B cell (primary cell): ENCODE results near the gene UTS2B. TPM values are rescaled to one million over a fixed set of nuclear protein-coding genes. Genes with fewer than 3 reads are reported as not detected.

Source experiments
- ATAC-seq: fragments of 200-7000 bp; cut with Tn5 transposase; one replicate; pipeline ENCODE4 v1.10.0; 2021; ENCODE audit warnings: low read depth, mild to moderate bottlenecking, moderate number of reproducible peaks, moderate library complexity
- CTCF ChIA-PET: fragments of 350-600 bp; sonication (Branson Sonifier 250); formaldehyde crosslinking; loops from one replicate; lab custom pipeline; 2021; ENCODE audit warnings: antibody characterized with exemption, inconsistent platforms; lab: Charles Lee
- POLR2A ChIA-PET: fragments of 350-600 bp; sonication (Branson Sonifier 250); formaldehyde crosslinking; loops from one replicate; lab custom pipeline; 2021; ENCODE audit warnings: antibody characterized with exemption; lab: Charles Lee
- DNase-seq: peaks from one replicate; pipeline ENCODE4 v3.0.0; 2013
- H2AFZ ChIP-seq: 2 replicates; pipeline ENCODE4 v1.6.1; 2012; ENCODE audit warnings: mild to moderate bottlenecking, low read depth, low read length; ENCODE audit not compliant: insufficient read depth, poor library complexity, severe bottlenecking
- H3K27ac ChIP-seq, 2 donors: 1 replicate in 1 of 2; 2 replicates in 1 of 2; pipeline ENCODE4 v1.5.1; 2012 to 2013; ENCODE audit warnings: low read length in 2 of 2, mild to moderate bottlenecking in 2 of 2, moderate library complexity in 1 of 2
- H3K27me3 ChIP-seq, 4 experiments: fragments of 200-600 bp in 1 of 4; sonication (generic) in 1 of 4; replicated peaks in 1 of 4; 1 replicate in 2 of 4; 2 replicates in 2 of 4; pipeline versions ENCODE4 v1.6.1 to v1.7.0; 2013 to 2016; ENCODE audit warnings: low read length in 3 of 4, mild to moderate bottlenecking in 2 of 4, mixed read lengths in 1 of 4, moderate library complexity in 1 of 4; ENCODE audit not compliant: insufficient read depth in 4 of 4, control insufficient read depth in 3 of 4; ENCODE audit errors: control extremely low read depth in 1 of 4
- H3K36me3 ChIP-seq, 2 experiments: replicated peaks in 1 of 2; 1 replicate in 1 of 2; 2 replicates in 1 of 2; pipeline versions ENCODE4 v1.6.1 to v1.7.1; 2013; ENCODE audit warnings: low read length in 1 of 2; ENCODE audit not compliant: insufficient read depth in 2 of 2, control insufficient read depth in 1 of 2; ENCODE audit errors: control extremely low read depth in 1 of 2, extremely low read depth in 1 of 2
- H3K4me1 ChIP-seq, 2 donors: fragments of 200-600 bp in 1 of 2; sonication (generic) in 1 of 2; 1 replicate in 1 of 2; 2 replicates in 1 of 2; pipeline versions ENCODE4 v1.5.1 to v1.6.1; 2013 to 2017; ENCODE audit warnings: low read length in 2 of 2; ENCODE audit not compliant: control insufficient read depth in 2 of 2, insufficient read depth in 2 of 2
- H3K4me2 ChIP-seq: replicated peaks from 2 replicates; pipeline ENCODE3; 2012; ENCODE audit warnings: mild to moderate bottlenecking, low read depth, low read length; ENCODE audit not compliant: poor library complexity, severe bottlenecking
- H3K4me3 ChIP-seq, 5 experiments: fragments of 200-600 bp in 1 of 5; sonication (generic) in 1 of 5; 1 replicate in 3 of 5; 2 replicates in 2 of 5; pipeline versions ENCODE4 v1.5.1 to v1.7.0; 2011 to 2016; ENCODE audit warnings: low read length in 4 of 5, mild to moderate bottlenecking in 4 of 5, low read depth in 2 of 5, control low read depth in 1 of 5, moderate library complexity in 1 of 5; ENCODE audit not compliant: insufficient read depth in 1 of 5; ENCODE audit errors: control extremely low read depth in 1 of 5, extremely low read depth in 1 of 5
- H3K79me2 ChIP-seq: fragments of 200-600 bp; sonication (generic); one replicate; pipeline ENCODE4 v1.6.0; 2016; ENCODE audit warnings: low read length; ENCODE audit not compliant: control insufficient read depth, insufficient read depth
- H3K9ac ChIP-seq: fragments of 200-600 bp; sonication (generic); 2 replicates; pipeline ENCODE4 v1.6.1; 2017; ENCODE audit warnings: mild to moderate bottlenecking, low read length, moderate library complexity
- H3K9me3 ChIP-seq, 3 donors: one replicate each; pipeline versions ENCODE4 v1.6.1 to v1.7.1; 2013; ENCODE audit warnings: low read length in 2 of 3; ENCODE audit not compliant: control insufficient read depth in 2 of 3, insufficient read depth in 1 of 3; ENCODE audit errors: control extremely low read depth in 1 of 3
- H4K20me1 ChIP-seq: 2 replicates; pipeline ENCODE4 v1.6.0; 2012; ENCODE audit warnings: mild to moderate bottlenecking, low read length; ENCODE audit not compliant: insufficient read depth, control insufficient read depth, poor library complexity, severe bottlenecking
- H3K27ac Mint-ChIP-seq: one replicate; pipeline ENCODE4 v1.8.0; 2021; ENCODE audit warnings: mixed read lengths
- H3K27me3 Mint-ChIP-seq: one replicate; pipeline ENCODE4 v1.8.0; 2021; ENCODE audit warnings: mixed read lengths
- H3K4me1 Mint-ChIP-seq: one replicate; pipeline ENCODE4 v1.8.0; 2021; ENCODE audit warnings: mixed read lengths
- H3K4me3 Mint-ChIP-seq: one replicate; pipeline ENCODE4 v1.8.0; 2021; ENCODE audit warnings: mixed read lengths
- H3K9me3 Mint-ChIP-seq: one replicate; pipeline ENCODE4 v1.8.0; 2022; ENCODE audit warnings: mixed read lengths; ENCODE audit not compliant: insufficient read depth
- CTCF ChIP-seq: fragments of 200-600 bp; IDR thresholded peaks from one replicate; pipeline ENCODE4 v1.8.0; 2022; ENCODE audit warnings: antibody characterized with exemption, mild to moderate bottlenecking
- EZH2 ChIP-seq: IDR thresholded peaks from 2 replicates; pipeline ENCODE4 v1.6.1; 2012; ENCODE audit warnings: borderline replicate concordance, low read depth, mild to moderate bottlenecking, moderate library complexity, low read length; ENCODE audit not compliant: insufficient read depth, poor library complexity, severe bottlenecking
- WGBS: methylation state at CpG from one replicate; pipeline ENCODE4 v1.1.5; 2013; ENCODE audit warnings: missing lambda C conversion rate; ENCODE audit not compliant: insufficient coverage; 5-methylcytosine and 5-hydroxymethylcytosine counted together
- intact Hi-C: fragments of 100-400 bp; cut with micrococcal nuclease; formaldehyde crosslinking; loops from one replicate; pipeline ENCODE4 v1.10.0; 2022
- polyA plus RNA-seq: library from polyadenylated mRNA; depleted of rRNA; stranded (reverse); fragments of >200 nt; gene quantifications from 2 replicates; pipeline ENCODE4 v1.2.3, GENCODE V29; 2012
- total RNA-seq, 2 donors: library from RNA; stranded (reverse); fragments of 120-200 nt in 1 of 2; gene quantifications; 1 replicate in 1 of 2; 2 replicates in 1 of 2; pipeline versions ENCODE4 v1.2.3 to v1.2.4, GENCODE V29; 2013 to 2022

UTS2B gene
- total and polyA plus RNA-seq, 2 donors (not counting 1 experiment from before 2014, with no cell fraction given), result 1.8 to 2.0 TPM

GRCh38 chr3:191314109-191314728, 16.1 kb downstream of the UTS2B start:
- no peaks in the 10 kb centered on the region for H3K9me3 Mint-ChIP-seq
- ChIA-PET CTCF (interaction anchor here (0.7 kb wide), 1 partner anchor 70 kb away, joined by 3 read pairs; no protein-coding TSS in a partner anchor), POLR2A (interaction anchor here (0.7 kb wide), 1 partner anchor 16 kb away, joined by 3 read pairs; no protein-coding TSS in a partner anchor)
- Histone ChIP-seq H4K20me1 (no peaks in the 10 kb centered on the region), H2AFZ (no peak overlapping the region), H3K27me3 (no peaks in the 10 kb centered on the region), H3K9me3 (peaks cover 0 to 9% (median 0%) of the 10 kb centered on the region in 3 donors), H3K27ac (no peak overlapping the region), H3K4me2 (no peak overlapping the region), H3K9ac (no peak overlapping the region), H3K79me2 (no peaks in the 10 kb centered on the region), H3K4me1 (no peaks in the 10 kb centered on the region), H3K36me3 (no peaks in the 10 kb centered on the region), H3K4me3 (no peak overlapping the region)
- no peaks in the 10 kb centered on the region for H3K27me3 Mint-ChIP-seq
- DNase-seq (no peak), ATAC-seq (no peak)
- WGBS, result 96% methylated on average over 4 of the region's 5 CpGs
- no peak for TF ChIP-seq EZH2
- no peak for TF ChIP-seq CTCF
- H3K27ac Mint-ChIP-seq, result no peak overlapping the region
- intact Hi-C loops, result no loop called here
- H3K4me1 Mint-ChIP-seq, result no peaks in the 10 kb centered on the region
- no peak overlapping the region for H3K4me3 Mint-ChIP-seq

- Mint-ChIP-seq H3K4me1 (no peaks in the 10 kb centered on the region), H3K9me3 (no peaks in the 10 kb centered on the region), H3K4me3 (no peak overlapping the region), H3K27ac (no peak overlapping the region), H3K27me3 (no peaks in the 10 kb centered on the region)
- intact Hi-C loops, result no loop called here
- Histone ChIP-seq H3K4me2 (no peak overlapping the region), H3K4me1 (no peaks in the 10 kb centered on the region), H3K4me3 (no peak overlapping the region), H3K27ac (no peak overlapping the region), H3K27me3 (no peaks in the 10 kb centered on the region), H3K9ac (no peak overlapping the region), H2AFZ (no peak overlapping the region), H3K9me3 (peaks cover 0 to 9% (median 0%) of the 10 kb centered on the region in 3 donors), H3K36me3 (no peaks in the 10 kb centered on the region), H3K79me2 (no peaks in the 10 kb centered on the region), H4K20me1 (no peaks in the 10 kb centered on the region)
- ChIA-PET POLR2A (interaction anchor here (0.6 kb wide), 1 partner anchor 28 kb away, joined by 4 read pairs; no protein-coding TSS in a partner anchor), CTCF (no interaction called here)
- ATAC-seq (no peak), DNase-seq (no peak)
- no CpG with 5 or more reads among the region's 2 CpGs for WGBS
- TF ChIP-seq CTCF (no peak), EZH2 (no peak)
Measured at GRCh38 chr3:191313296-191313695, 17.0 kb downstream of the UTS2B start.
